GM21576 (cell line): ENCODE results near the gene TBC1D28.
"Not testable (repeated sequence)": the region's sequence is repeated elsewhere in the genome, so short reads cannot be mapped to it uniquely, and the experiment has no call there.

ENCODE experiments used
- ATAC-seq: cut with Tn5 transposase; IDR thresholded peaks from one replicate; pipeline ENCODE4 v1.9.1; 2021; ENCODE audit warnings: mild to moderate bottlenecking, moderate library complexity; ENCODE audit not compliant: unreplicated experiment

The TBC1D28 gene

DNA sequence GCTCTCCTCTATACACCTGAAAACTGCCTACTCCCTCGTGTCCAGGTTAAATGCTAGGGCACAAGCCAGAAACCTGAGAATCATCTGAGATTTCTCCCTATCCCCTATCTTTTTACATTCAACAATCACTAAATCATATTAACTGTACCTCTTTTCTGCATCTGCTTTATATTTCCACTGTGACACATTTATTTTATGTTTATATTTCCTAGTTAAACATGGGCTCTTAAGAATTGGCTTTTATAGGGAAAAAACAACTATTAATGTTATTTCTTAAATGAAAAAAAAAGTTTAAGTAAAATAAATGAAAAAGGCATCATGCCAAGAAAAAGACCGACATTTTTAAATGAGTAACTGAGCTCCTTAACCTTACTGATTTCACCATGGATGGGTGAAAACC is 26.6 kb downstream of the TBC1D28 start:
- ATAC-seq = not testable (repeated sequence)

DNA sequence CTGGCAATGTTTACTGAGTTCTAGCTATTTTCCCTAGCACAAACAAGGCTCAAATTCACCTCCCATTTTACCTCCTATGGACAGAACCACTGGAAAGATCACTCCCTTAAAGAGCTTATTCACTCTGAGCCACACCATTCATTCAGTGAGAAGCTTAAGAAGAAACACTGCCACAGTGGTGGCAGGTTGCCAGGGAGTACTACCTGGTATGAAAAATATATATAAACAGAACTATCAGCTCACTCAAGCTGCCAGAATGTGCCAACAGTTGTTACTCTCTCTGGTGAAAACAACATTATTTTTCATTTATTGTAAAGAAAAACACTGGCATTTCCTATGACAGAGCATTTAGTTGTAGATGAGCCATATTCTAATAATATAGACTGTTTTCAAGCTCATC is 31.2 kb downstream of the TBC1D28 start:
- not testable (repeated sequence) for ATAC-seq

DNA sequence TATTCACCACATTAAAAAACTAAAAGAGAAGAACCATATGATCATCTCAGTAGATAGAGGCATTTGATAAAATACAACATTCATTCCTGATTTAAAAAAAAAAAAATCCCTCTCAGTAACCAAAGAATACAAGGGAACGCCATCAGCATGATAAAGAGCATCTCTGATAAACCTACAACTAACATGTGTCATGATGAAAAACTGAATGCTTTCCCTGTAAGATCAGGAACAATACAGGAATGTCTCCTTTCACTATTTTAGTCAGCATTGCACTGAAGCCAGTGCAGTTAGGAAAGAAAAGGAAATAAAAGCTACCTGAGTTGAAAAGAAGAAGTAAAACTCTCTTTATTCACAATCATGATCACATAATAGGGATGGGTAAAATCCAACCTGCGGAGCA is 51.1 kb downstream of the TBC1D28 start:
- ATAC-seq = not testable (repeated sequence)
